Measurements from ENCODE around the gene PHACTR3. TPM values are rescaled to one million over a fixed set of nuclear protein-coding genes. Genes with fewer than 3 reads are reported as not detected.

The PHACTR3 gene
- total and polyA plus RNA-seq, 2 of the 8 experiments (the other 6 are each of a cell fraction or from before 2014, with no cell fraction given) = 0.05 to 0.13 TPM

- Histone ChIP-seq H3K23me2 (ENCODE audit: low read depth, low read length) (no peaks in the 10 kb centered on the region), H4K20me1 (replicated peaks in 1 of 2; ENCODE audit: control insufficient read depth in 1 of 2, insufficient read depth in 2 of 2, low read length in 2 of 2) (no peaks in the 10 kb centered on the region), H3K18ac (ENCODE audit: extremely low read depth, low read length) (no peak overlapping the region), H3K56ac (replicated peaks; ENCODE audit: insufficient read length, low read depth, low read length) (no peak overlapping the region), H3K27me3 (replicated peaks in 1 of 4; ENCODE audit: control insufficient read depth in 3 of 4, extremely low read depth in 1 of 4, insufficient read depth in 3 of 4, low read length in 3 of 4) (no peaks in the 10 kb centered on the region; a peak in 1 of 7 replicates), H3K4me2 (ENCODE audit: insufficient read depth in 1 of 2, low read depth in 2 of 2, low read length in 2 of 2) (no peak overlapping the region), H2AFZ (ENCODE audit: low read length) (no peak overlapping the region), H3K4me3 (ENCODE audit: extremely low read depth in 1 of 4, insufficient read depth in 2 of 4, low read depth in 3 of 4, low read length in 4 of 4) (no peak overlapping the region), H3K23ac (ENCODE audit: insufficient read length) (no peak overlapping the region), H3K14ac (ENCODE audit: insufficient read length) (no peak overlapping the region), H3K36me3 (ENCODE audit: control insufficient read depth in 2 of 4, insufficient read depth in 4 of 4, low read length in 3 of 4) (no peaks in the 10 kb centered on the region), H3K9ac (replicated peaks in 1 of 4; ENCODE audit: extremely low read depth in 1 of 4, low read depth in 3 of 4, low read length in 3 of 4) (no peak overlapping the region), H2BK15ac (ENCODE audit: low read length) (no peak overlapping the region), H4K5ac (ENCODE audit: insufficient read length, low read depth, low read length) (no peak overlapping the region), H2BK20ac (ENCODE audit: low read length) (no peak overlapping the region), H2BK12ac (ENCODE audit: low read depth, low read length) (no peak overlapping the region), H3K4me1 (replicated peaks in 1 of 4; ENCODE audit: control insufficient read depth in 3 of 4, insufficient read depth in 4 of 4, low read length in 3 of 4) (no peaks in the 10 kb centered on the region), H3K9me3 (ENCODE audit: insufficient read depth in 2 of 2, low read depth in 1 of 2, low read length in 1 of 2) (peaks cover 20 to 48% of the 10 kb centered on the region in 2 experiments), H2AK5ac (ENCODE audit: low read depth, low read length) (no peak overlapping the region), H4K91ac (replicated peaks; ENCODE audit: insufficient read length, low read length) (no peak overlapping the region), H3K79me2 (ENCODE audit: control insufficient read depth in 1 of 2, insufficient read depth in 2 of 2, low read length in 2 of 2) (no peaks in the 10 kb centered on the region), H3K27ac (ENCODE audit: low read depth, low read length) (no peak overlapping the region), H2BK5ac (ENCODE audit: low read depth, low read length) (no peak overlapping the region), H2BK120ac (replicated peaks; ENCODE audit: low read depth, low read length) (no peak overlapping the region), H3K79me1 (ENCODE audit: low read depth, low read length) (no peaks in the 10 kb centered on the region), H4K8ac (ENCODE audit: extremely low read depth, insufficient read depth, low read length) (no peak overlapping the region), H3K4ac (replicated peaks; ENCODE audit: insufficient read length, low read depth, low read length) (no peak overlapping the region)
- WGBS, 2 experiments (ENCODE audit: extremely low coverage in 1 of 2, insufficient coverage in 1 of 2, insufficient read length in 1 of 2, insufficient replicate concordance in 2 of 2, low coverage in 1 of 2, low lambda C conversion rate in 2 of 2, missing lambda C conversion rate in 1 of 2) = 83% methylated on average over 1 of the region's 1 CpG; no CpG with 5 or more reads in 1 of the 2 experiments
- CTCF ChIA-PET (ENCODE audit: partially characterized antibody) = no interaction called here
- FAIRE-seq (no peak), DNase-seq (ENCODE audit: low read depth in 1 of 2, low spot score in 2 of 2) (no peak)
- POLR2A ChIA-PET (ENCODE audit: partially characterized antibody) = no interaction called here
- TF ChIP-seq JUN (IDR thresholded peaks at IDR 0.05; ENCODE audit: low read depth, low read length) (no peak), BCL11A (IDR thresholded peaks at IDR 0.05; ENCODE audit: low read depth in 2 of 2, low read length in 2 of 2) (no peak), POLR2A (IDR thresholded peaks at IDR 0.05; ENCODE audit: control extremely low read depth in 1 of 2, low read depth in 2 of 2, low read length in 2 of 2) (no peak), SIN3A (conservative IDR thresholded peaks at IDR 0.05 in 1 of 2, IDR thresholded peaks at IDR 0.05 in 1 of 2; ENCODE audit: low read depth in 1 of 2, low read length in 2 of 2) (no peak), SAP30 (IDR thresholded peaks at IDR 0.05; ENCODE audit: insufficient read depth, insufficient replicate concordance, low read length) (no peak), BACH1 (IDR thresholded peaks at IDR 0.05; ENCODE audit: low read length) (no peak), ATF3 (IDR thresholded peaks at IDR 0.05; ENCODE audit: insufficient read depth, low read depth, low read length) (no peak), HDAC6 (IDR thresholded peaks at IDR 0.05; ENCODE audit: low read depth, low read length) (no peak), MAX (IDR thresholded peaks at IDR 0.05) (no peak), TAF7 (optimal IDR thresholded peaks at IDR 0.05; ENCODE audit: borderline replicate concordance, low read depth, low read length) (no peak), EGR1 (IDR thresholded peaks at IDR 0.05; ENCODE audit: borderline replicate concordance, low read depth, low read length) (no peak), POU5F1 (IDR thresholded peaks at IDR 0.05; ENCODE audit: low read depth, low read length) (no peak), FOSL1 (IDR thresholded peaks at IDR 0.05; ENCODE audit: insufficient read depth, low read depth, low read length) (no peak)
Measured at GRCh38 chr20:59880198-59880597, 275.9 kb downstream of the PHACTR3 start.
